ENCODE measurements around the gene VPS41.

The VPS41 gene

GRCh38 chr7:38942431-38943051 is 33.5 kb upstream of the VPS41 start:
- DNase-seq (no peak), ATAC-seq (ENCODE audit: insufficient read depth, low read depth) (no peak)
- Histone ChIP-seq H3K4me2 (ENCODE audit: insufficient read depth, low read length) (no peak overlapping the region), H3K27me3 (ENCODE audit: insufficient read depth, low read length, poor library complexity) (peaks cover 15% of the 10 kb centered on the region), H4K20me1 (ENCODE audit: insufficient read depth, low read length) (no peaks in the 10 kb centered on the region), H3K9ac (ENCODE audit: low read depth, low read length) (no peak overlapping the region), H3K36me3 (ENCODE audit: insufficient read depth, low read length) (no peaks in the 10 kb centered on the region), H3K9me3 (ENCODE audit: insufficient read depth, low read length, severe bottlenecking) (no peaks in the 10 kb centered on the region), H2AFZ (ENCODE audit: low read depth, low read length) (no peak overlapping the region), H3K4me3 (ENCODE audit: low read depth in 1 of 2, low read length in 2 of 2) (no peak overlapping the region), H3K27ac (ENCODE audit: low read length) (no peak overlapping the region), H3K4me1 (ENCODE audit: insufficient read depth, low read length) (no peaks in the 10 kb centered on the region), H3K79me2 (ENCODE audit: insufficient read depth, low read length) (no peaks in the 10 kb centered on the region)
- TF ChIP-seq, protein P1, sequence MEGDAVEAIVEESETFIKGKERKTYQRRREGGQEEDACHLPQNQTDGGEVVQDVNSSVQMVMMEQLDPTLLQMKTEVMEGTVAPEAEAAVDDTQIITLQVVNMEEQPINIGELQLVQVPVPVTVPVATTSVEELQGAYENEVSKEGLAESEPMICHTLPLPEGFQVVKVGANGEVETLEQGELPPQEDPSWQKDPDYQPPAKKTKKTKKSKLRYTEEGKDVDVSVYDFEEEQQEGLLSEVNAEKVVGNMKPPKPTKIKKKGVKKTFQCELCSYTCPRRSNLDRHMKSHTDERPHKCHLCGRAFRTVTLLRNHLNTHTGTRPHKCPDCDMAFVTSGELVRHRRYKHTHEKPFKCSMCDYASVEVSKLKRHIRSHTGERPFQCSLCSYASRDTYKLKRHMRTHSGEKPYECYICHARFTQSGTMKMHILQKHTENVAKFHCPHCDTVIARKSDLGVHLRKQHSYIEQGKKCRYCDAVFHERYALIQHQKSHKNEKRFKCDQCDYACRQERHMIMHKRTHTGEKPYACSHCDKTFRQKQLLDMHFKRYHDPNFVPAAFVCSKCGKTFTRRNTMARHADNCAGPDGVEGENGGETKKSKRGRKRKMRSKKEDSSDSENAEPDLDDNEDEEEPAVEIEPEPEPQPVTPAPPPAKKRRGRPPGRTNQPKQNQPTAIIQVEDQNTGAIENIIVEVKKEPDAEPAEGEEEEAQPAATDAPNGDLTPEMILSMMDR (IDR thresholded peaks at IDR 0.05; ENCODE audit: borderline replicate concordance, extremely low read depth, low read length, poor library complexity, severe bottlenecking): no peak
- no peak for TF ChIP-seq EZH2 (IDR thresholded peaks at IDR 0.05; ENCODE audit: borderline replicate concordance, low read depth, low read length, severe bottlenecking)

- Histone ChIP-seq H3K9ac (ENCODE audit: low read depth, low read length) (no peak overlapping the region), H3K4me2 (ENCODE audit: insufficient read depth, low read length) (no peak overlapping the region), H3K27ac (ENCODE audit: low read length) (no peak overlapping the region), H3K4me3 (ENCODE audit: low read depth in 1 of 2, low read length in 2 of 2) (no peak overlapping the region), H2AFZ (ENCODE audit: low read depth, low read length) (no peak overlapping the region), H3K27me3 (ENCODE audit: insufficient read depth, low read length, poor library complexity) (peaks cover 10% of the 10 kb centered on the region), H3K36me3 (ENCODE audit: insufficient read depth, low read length) (no peaks in the 10 kb centered on the region), H3K4me1 (ENCODE audit: insufficient read depth, low read length) (no peaks in the 10 kb centered on the region), H4K20me1 (ENCODE audit: insufficient read depth, low read length) (no peaks in the 10 kb centered on the region), H3K79me2 (ENCODE audit: insufficient read depth, low read length) (no peaks in the 10 kb centered on the region), H3K9me3 (ENCODE audit: insufficient read depth, low read length, severe bottlenecking) (no peaks in the 10 kb centered on the region)
- no peak for DNase-seq
- TF ChIP-seq, protein P1 (IDR thresholded peaks at IDR 0.05; ENCODE audit: borderline replicate concordance, extremely low read depth, low read length, poor library complexity, severe bottlenecking): no peak
- no peak for TF ChIP-seq EZH2 (IDR thresholded peaks at IDR 0.05; ENCODE audit: borderline replicate concordance, low read depth, low read length, severe bottlenecking)
- ATAC-seq (ENCODE audit: insufficient read depth, low read depth): no peak
These were observed 31.8 kb upstream of the VPS41 start for GRCh38 chr7:38940774-38941173.

DNA sequence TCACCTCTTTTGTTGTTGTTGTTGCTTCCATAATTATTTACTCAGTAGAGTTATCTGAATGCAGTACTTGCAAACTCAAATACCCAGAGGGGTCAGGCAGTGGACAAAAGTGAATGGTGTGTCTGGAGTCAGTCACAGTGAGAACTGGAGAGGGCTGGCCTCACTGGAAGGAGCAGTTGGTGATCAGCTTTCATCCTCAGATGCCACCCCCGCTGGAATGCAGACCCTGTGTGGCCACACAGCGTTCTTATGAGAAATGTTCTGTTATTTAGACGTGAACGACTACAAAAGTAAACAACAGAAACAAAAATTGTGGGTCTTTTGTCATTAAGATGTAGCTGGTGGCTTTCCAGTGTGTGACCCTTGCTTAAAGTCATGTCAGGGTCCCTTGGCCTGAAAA is 29.6 kb upstream of the VPS41 start:
- no peak for ATAC-seq (ENCODE audit: insufficient read depth, low read depth)
- Histone ChIP-seq H3K27me3 (ENCODE audit: insufficient read depth, low read length, poor library complexity) (peaks cover 10% of the 10 kb centered on the region), H3K4me1 (ENCODE audit: insufficient read depth, low read length) (no peaks in the 10 kb centered on the region), H3K4me2 (ENCODE audit: insufficient read depth, low read length) (no peak overlapping the region), H3K4me3 (ENCODE audit: low read depth in 1 of 2, low read length in 2 of 2) (no peak overlapping the region), H3K27ac (ENCODE audit: low read length) (no peak overlapping the region), H3K36me3 (ENCODE audit: insufficient read depth, low read length) (no peaks in the 10 kb centered on the region), H4K20me1 (ENCODE audit: insufficient read depth, low read length) (no peaks in the 10 kb centered on the region), H2AFZ (ENCODE audit: low read depth, low read length) (no peak overlapping the region), H3K9ac (ENCODE audit: low read depth, low read length) (no peak overlapping the region), H3K9me3 (ENCODE audit: insufficient read depth, low read length, severe bottlenecking) (no peaks in the 10 kb centered on the region), H3K79me2 (ENCODE audit: insufficient read depth, low read length) (no peaks in the 10 kb centered on the region)
- no peak for DNase-seq
- TF ChIP-seq, protein P1 (IDR thresholded peaks at IDR 0.05; ENCODE audit: borderline replicate concordance, extremely low read depth, low read length, poor library complexity, severe bottlenecking): no peak
- no peak for TF ChIP-seq EZH2 (IDR thresholded peaks at IDR 0.05; ENCODE audit: borderline replicate concordance, low read depth, low read length, severe bottlenecking)

All from DND-41 (cell line).